Cardiac muscle cell (in vitro differentiated cells and primary cell): ENCODE data around the gene DIPK1A. TPM values are rescaled to one million over a fixed set of nuclear protein-coding genes. Genes with fewer than 3 reads are reported as not detected.

Experiments
- DNase-seq, 2 donors: peaks; one replicate each; pipeline versions ENCODE4 v3.0.0 to v3.0.0-alpha.2; 2010 to 2017; ENCODE audit warnings: low read depth in 1 of 2, low spot score in 1 of 2
- H3K27ac ChIP-seq: fragments of 200-600 bp; sonication (generic); 2 replicates; pipeline ENCODE4 v1.5.1; 2016
- H3K27me3 ChIP-seq: fragments of 200-600 bp; sonication (generic); 2 replicates; pipeline ENCODE4 v1.6.0; 2016; ENCODE audit warnings: control low read depth
- H3K36me3 ChIP-seq: fragments of 200-600 bp; sonication (generic); 2 replicates; pipeline ENCODE4 v1.5.1; 2016; ENCODE audit warnings: control low read depth
- H3K4me1 ChIP-seq: fragments of 200-600 bp; sonication (generic); 2 replicates; pipeline ENCODE4 v1.8.1; 2017; ENCODE audit warnings: low read depth, mild to moderate bottlenecking, mixed run types
- H3K4me3 ChIP-seq: fragments of 200-600 bp; sonication (generic); 2 replicates; pipeline ENCODE4 v1.5.1; 2016; ENCODE audit warnings: mild to moderate bottlenecking
- H3K9me3 ChIP-seq: fragments of 200-600 bp; sonication (generic); 2 replicates; pipeline ENCODE4 v1.5.1; 2017; ENCODE audit warnings: low read depth, mild to moderate bottlenecking, control low read depth
- CTCF ChIP-seq: IDR thresholded peaks from 2 replicates; pipeline ENCODE4 v1.5.1; 2012; ENCODE audit warnings: low read depth, mild to moderate bottlenecking, low read length
- polyA plus RNA-seq: library from polyadenylated mRNA; unstranded; fragments of >200 nt; fragmentation: Nextera tagmentation; extraction: Ambion mirVana; gene quantifications from 2 replicates; pipeline ENCODE4 v1.2.1, GENCODE V29; 2016
- total RNA-seq: library from RNA; depleted of rRNA; stranded (reverse); fragments of >200 nt; gene quantifications from 2 replicates; pipeline ENCODE4 v1.2.3, GENCODE V29; 2016

Gene DIPK1A
- total and polyA plus RNA-seq, 2 experiments from 2014 or later = 7.7 to 16.6 TPM

- Histone ChIP-seq H3K27ac (no peak overlapping the region), H3K36me3 (no peaks in the 10 kb centered on the region), H3K27me3 (no peaks in the 10 kb centered on the region), H3K9me3 (no peaks in the 10 kb centered on the region), H3K4me1 (peaks cover 5% of the 10 kb centered on the region), H3K4me3 (no peak overlapping the region)
- no peak for DNase-seq
- no peak for TF ChIP-seq CTCF
Observed at GRCh38 chr1:92990828-92991227, 29.6 kb upstream of the DIPK1A start.

- Histone ChIP-seq H3K27me3 (no peaks in the 10 kb centered on the region), H3K36me3 (no peaks in the 10 kb centered on the region)
- DNase-seq = no peak
Observed at GRCh38 chr1:92989936-92990583, 28.8 kb upstream of the DIPK1A start.

GRCh38 chr1:92989253-92989652, 28.0 kb upstream of the DIPK1A start:
- H3K9me3 ChIP-seq = no peaks in the 10 kb centered on the region
- no peak overlapping the region for H3K27ac ChIP-seq
- H3K27me3 ChIP-seq = no peaks in the 10 kb centered on the region

More at GRCh38 chr1:92989936-92990583, 28.8 kb upstream of the DIPK1A start:
- Histone ChIP-seq H3K27ac (no peak overlapping the region), H3K4me3 (no peak overlapping the region), H3K9me3 (no peaks in the 10 kb centered on the region), H3K4me1 (peaks cover 5% of the 10 kb centered on the region)
- no peak for TF ChIP-seq CTCF

GRCh38 chr1:92987462-92987861, 26.2 kb upstream of the DIPK1A start:
- Histone ChIP-seq H3K36me3 (no peaks in the 10 kb centered on the region), H3K9me3 (no peaks in the 10 kb centered on the region), H3K4me1 (no peaks in the 10 kb centered on the region), H3K27ac (no peak overlapping the region), H3K4me3 (no peak overlapping the region), H3K27me3 (no peaks in the 10 kb centered on the region)
- TF ChIP-seq CTCF = no peak
- no peak for DNase-seq

More at GRCh38 chr1:92989253-92989652, 28.0 kb upstream of the DIPK1A start:
- TF ChIP-seq CTCF = no peak
- Histone ChIP-seq H3K4me1 (peaks cover 5% of the 10 kb centered on the region), H3K4me3 (no peak overlapping the region), H3K36me3 (no peaks in the 10 kb centered on the region)
- no peak for DNase-seq

GRCh38 chr1:92985101-92985500, 23.8 kb upstream of the DIPK1A start:
- no peak for DNase-seq
- Histone ChIP-seq H3K36me3 (no peaks in the 10 kb centered on the region), H3K27ac (no peak overlapping the region), H3K4me3 (no peak overlapping the region), H3K27me3 (no peaks in the 10 kb centered on the region), H3K9me3 (no peaks in the 10 kb centered on the region), H3K4me1 (no peaks in the 10 kb centered on the region)
- TF ChIP-seq CTCF = no peak
